ENCODE data around the gene ARL5C.
"Not testable (repeated sequence)": the region's sequence is repeated elsewhere in the genome, so short reads cannot be mapped to it uniquely, and the experiment has no call there.

Gene ARL5C

DNA sequence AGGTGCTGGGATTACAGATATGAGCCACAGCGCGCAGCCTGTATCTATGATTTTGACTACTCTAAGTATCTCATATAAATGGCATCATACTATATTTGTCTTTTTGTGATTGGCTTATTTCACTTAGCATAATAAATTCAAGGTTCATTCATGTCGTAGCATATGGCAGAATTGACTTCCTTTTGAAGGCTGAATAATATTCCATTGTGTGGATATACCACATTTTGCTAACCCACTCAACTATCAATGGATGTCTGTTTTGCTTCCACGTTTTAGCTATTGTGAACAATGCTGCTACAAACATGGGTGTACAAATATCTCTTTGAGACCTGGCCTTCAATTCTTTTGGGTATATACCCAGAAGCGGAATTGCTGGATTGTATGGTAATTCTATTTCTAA is 24.7 kb downstream of the ARL5C start:
- DNase-seq (ENCODE audit: low read depth), result no peak

GRCh38 chr17:39139561-39139960 is 26.4 kb downstream of the ARL5C start:
- no peak for DNase-seq (ENCODE audit: low read depth)

DNA sequence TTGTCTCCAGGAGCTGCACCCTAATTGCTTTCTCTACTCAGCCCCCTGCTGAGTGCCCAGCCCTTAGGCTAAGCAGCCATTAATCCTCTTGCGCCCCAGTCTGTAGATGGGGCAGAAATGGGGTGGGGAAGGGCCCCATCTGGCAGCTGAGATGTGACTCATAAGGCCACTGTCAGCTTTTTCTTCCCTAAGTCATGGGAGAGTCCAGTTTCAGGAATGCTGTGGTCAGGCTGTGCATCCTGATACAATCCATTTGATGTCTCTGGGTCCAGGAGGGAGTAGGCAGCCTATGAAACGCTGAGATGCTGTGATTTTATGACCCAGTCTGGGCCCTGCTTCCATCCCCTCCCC is 26.8 kb downstream of the ARL5C start:
- DNase-seq (ENCODE audit: low read depth), result no peak

GRCh38 chr17:39138431-39139160 is 27.4 kb downstream of the ARL5C start:
- DNase-seq (ENCODE audit: low read depth), result no peak

- no peak for DNase-seq (ENCODE audit: low read depth)
Observed at GRCh38 chr17:39134878-39135277, 31.1 kb downstream of the ARL5C start.

- DNase-seq (ENCODE audit: low read depth), result no peak
Observed at GRCh38 chr17:39132192-39132610, 33.8 kb downstream of the ARL5C start.

GRCh38 chr17:39131616-39132015 is 34.3 kb downstream of the ARL5C start:
- no peak for DNase-seq (ENCODE audit: low read depth)

GRCh38 chr17:39130205-39130604 is 35.8 kb downstream of the ARL5C start:
- no peak for DNase-seq (ENCODE audit: low read depth)

GRCh38 chr17:39129544-39129943 is 36.4 kb downstream of the ARL5C start:
- DNase-seq (ENCODE audit: low read depth), result not testable (repeated sequence)

DNA sequence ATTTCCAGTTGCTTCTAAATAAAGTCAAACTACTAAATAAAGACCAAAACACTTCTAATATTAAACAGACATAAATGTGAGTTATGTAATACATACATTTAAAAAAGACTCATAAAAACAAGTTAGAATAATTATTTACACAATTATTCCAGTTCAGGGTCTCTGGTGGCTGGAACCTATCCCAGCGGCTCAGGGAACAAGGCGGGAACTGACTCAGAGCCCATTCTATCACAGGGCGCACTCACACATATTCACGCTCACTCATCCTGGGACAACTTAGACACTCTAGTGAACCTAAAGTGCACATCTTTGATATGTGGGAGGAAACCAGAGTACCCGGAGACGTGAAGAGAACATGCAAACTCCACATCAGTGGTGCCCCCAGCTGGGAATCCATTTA is 39.5 kb downstream of the ARL5C start:
- no peak for DNase-seq (ENCODE audit: low read depth)

- DNase-seq (ENCODE audit: low read depth), result no peak
Observed at GRCh38 chr17:39125143-39125875, 40.7 kb downstream of the ARL5C start.

DNA sequence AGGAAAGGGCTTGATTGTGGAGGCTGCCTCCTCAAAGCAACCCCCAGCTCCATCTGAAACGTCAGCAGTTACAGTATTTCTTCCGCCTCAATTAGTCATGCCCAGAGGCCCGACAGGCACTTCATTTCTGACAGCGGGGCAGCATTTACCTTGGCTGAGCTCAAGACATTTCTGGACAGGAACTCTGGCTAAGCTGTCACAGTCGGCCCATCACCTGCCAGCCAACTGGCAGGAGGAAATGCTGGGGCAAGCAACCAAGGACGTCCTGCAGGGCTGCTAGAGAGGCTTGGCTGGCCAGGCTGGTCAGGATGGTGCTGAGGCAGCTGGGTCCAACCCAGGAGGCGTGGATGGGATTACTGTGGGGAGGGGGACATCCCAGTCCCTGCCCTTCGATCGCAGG is 42.3 kb downstream of the ARL5C start:
- no peak for DNase-seq (ENCODE audit: low read depth)

DNA sequence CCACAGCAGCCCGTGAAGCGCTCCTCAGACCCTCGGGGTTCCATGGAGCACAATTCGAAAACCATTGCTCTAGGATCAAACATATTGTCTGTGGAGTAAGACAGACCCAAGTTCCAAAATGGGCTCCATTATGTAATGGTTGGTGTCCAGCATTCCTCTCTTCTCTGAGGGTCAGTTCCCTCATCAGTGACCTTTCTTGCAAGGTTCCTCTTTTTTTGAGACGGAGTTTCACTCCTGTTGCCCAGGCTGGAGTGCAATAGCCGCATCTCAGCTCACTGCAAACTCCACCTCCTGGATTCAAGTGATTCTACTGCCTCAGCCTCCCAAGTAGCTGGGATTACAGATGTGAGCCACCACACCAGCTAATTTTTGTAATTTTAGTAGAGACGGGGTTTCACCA is 43.0 kb downstream of the ARL5C start:
- no peak for DNase-seq (ENCODE audit: low read depth)

GRCh38 chr17:39121919-39122318 is 44.0 kb downstream of the ARL5C start:
- DNase-seq (ENCODE audit: low read depth), result not testable (repeated sequence)

DNA sequence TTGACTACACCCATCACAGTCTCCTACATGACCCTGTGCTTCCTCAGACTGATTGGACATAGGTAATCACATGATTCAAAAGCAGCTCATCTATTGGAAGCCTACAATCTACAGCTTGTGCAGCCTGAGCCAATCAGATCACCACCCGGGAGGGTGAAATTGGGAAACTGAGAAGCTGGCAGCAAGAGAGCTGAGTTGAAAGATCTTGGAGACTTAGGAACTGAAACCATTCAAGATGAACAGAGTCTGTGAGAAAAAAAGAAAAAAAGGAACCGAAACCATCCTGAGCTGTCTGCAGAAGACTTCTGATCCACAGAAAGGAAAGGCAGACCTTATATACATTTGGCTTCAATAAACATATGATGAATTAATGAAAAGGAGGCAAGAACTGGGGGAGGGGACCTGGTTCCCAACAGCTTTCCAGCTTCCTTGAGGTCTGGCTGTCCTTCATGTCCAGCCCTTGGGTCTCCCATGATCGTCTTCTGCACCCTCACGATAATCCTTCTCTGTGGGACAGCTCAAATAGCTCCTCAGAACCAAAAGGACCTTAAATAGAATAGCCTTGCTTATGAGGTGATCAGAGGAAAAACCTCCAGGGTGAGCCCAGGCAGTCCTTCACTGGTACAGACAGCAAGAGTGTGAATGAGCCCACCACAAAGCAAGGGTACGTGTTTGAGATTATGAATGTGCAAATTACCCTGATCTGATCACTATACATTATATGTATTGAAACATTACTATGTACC is 47.1 kb downstream of the ARL5C start:
- no peak for DNase-seq (ENCODE audit: low read depth)

GRCh38 chr17:39116224-39116623 is 49.7 kb downstream of the ARL5C start:
- DNase-seq (ENCODE audit: low read depth), result no peak

GRCh38 chr17:39115135-39115534 is 50.8 kb downstream of the ARL5C start:
- no peak for DNase-seq (ENCODE audit: low read depth)

DNA sequence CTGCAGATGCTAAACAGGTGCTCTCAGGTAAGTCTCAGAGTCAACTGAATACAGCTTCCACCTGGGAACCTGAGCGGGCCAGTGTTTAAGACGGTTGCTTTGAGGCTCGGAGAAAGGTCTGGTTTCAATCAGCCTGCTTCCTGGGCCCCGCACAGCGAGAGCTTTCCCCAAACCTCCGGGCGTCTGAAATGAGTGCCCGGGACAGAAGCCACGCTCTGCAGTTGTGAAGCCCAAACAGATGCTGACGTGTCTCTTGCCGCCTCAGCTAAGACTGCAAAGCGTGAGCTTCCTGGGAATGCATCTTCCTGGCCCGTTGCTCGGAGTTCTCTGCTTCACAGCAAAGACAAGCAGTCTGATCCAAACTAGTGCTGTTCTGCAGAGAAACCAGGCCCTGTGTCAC is 51.2 kb downstream of the ARL5C start:
- DNase-seq (ENCODE audit: low read depth), result no peak

GRCh38 chr17:39113871-39114270 is 52.1 kb downstream of the ARL5C start:
- no peak for DNase-seq (ENCODE audit: low read depth)

GRCh38 chr17:39110435-39111136 is 55.4 kb downstream of the ARL5C start:
- DNase-seq (ENCODE audit: low read depth), result no peak

DNA sequence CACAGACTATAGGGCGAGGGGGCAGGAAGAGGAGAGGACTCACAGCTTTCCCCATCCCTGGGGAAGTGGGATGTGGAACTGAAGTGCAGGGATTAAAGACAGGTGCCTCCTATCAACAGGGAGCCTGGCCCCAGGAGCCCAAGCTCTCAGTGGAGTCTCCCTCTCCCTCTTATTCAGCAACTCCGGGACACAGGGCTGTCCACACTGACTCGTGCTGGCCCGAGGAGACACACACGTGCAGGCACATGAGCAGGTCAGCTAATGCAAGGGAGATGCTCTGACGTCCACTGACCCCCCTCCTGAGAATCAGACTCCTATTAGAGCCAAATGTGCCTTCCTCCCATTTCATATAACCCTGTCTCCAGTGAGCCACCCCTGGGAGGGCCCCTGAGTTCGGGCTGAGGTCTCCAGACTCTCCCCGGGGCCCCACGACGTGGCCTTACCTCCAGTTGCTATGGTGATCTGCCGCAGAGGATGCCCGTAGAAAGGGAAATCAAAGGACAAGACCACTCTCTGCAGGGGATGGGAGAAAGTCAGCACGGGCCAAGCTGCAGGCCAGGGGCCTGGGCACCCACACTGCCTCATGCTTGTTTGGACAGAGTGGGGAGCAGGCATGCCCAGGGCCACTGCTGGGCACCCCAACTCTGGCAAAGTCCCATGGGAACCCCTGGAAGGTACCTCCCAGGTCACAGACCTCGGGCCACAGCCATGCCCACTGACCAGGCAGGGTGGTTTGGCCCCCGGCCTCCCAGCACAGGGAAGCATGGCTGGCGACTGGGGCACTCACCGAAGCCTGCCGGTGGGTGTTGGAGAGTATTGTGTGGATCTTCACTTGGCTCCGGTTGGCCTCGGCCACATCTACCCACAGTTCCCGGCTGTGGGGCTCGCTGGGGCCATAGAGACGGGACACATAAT is 57.2 kb downstream of the ARL5C start:
- DNase-seq (ENCODE audit: low read depth), result no peak
